CD4-positive, alpha-beta T cell treated with Interleukin-6 for 4 hours (primary cell): Measurements from ENCODE around the gene SLC9A8.

Experiments
- DNase-seq: peaks from one replicate; pipeline ENCODE4 v3.0.0-alpha.2; 2020; ENCODE audit warnings: mixed read lengths

SLC9A8 gene

DNA sequence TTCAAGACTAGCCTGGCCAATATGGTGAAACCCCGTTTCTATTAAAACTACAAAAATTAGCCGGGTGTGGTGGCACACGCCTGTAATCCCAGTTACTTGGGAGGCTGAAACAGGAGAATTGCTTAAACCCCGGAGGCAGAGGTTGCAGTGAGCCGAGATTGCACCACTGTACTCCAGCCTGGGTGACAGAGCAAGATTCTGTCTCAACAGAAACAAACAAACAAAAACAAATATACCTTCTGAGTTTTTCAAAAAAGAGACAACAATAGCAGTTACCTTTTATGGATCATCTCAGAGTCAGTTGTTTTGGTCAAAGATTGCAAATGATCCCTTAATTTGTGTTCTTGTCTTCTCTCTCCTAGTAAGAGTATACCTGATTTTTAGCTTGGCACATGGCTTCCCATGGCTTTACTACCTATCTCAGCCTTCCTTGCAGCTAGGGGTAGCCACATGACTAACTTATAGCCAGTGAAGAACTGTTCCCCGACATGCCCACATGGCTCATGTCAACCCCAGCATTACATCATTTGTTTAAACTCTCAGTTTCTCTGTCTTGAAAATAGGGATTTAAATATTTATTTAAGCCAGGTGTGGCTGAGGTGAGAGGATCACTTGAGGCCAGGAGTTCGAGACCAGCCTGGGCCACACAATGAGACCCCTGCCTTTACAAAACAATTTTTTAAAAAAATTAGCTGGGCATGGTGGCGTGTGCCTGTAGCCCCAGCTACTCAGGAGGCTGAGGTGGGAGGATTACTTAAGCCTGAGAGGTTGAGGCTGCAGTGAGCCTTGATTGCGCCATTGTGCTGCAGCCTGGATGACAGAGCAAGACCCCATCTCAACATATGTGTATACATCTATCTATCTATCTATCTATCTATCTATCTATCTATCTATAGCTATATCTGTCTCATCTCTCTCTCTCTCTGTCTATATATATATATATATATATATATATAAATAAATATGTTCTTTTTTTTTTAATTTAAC, 25.0 kb upstream of the SLC9A8 start:
- no peak for DNase-seq

- no peak for DNase-seq
Observed at GRCh38 chr20:49790077-49790798, 22.4 kb upstream of the SLC9A8 start.

- no peak for DNase-seq
Observed at GRCh38 chr20:49791165-49791564, 21.5 kb upstream of the SLC9A8 start.

GRCh38 chr20:49792006-49792405, 20.6 kb upstream of the SLC9A8 start:
- no peak for DNase-seq

- DNase-seq = no peak
Observed at GRCh38 chr20:49792611-49793010, 20.0 kb upstream of the SLC9A8 start.

GRCh38 chr20:49794336-49795134, 18.1 kb upstream of the SLC9A8 start:
- no peak for DNase-seq

- DNase-seq = no peak
Observed at GRCh38 chr20:49795135-49795424, 17.5 kb upstream of the SLC9A8 start.

DNA sequence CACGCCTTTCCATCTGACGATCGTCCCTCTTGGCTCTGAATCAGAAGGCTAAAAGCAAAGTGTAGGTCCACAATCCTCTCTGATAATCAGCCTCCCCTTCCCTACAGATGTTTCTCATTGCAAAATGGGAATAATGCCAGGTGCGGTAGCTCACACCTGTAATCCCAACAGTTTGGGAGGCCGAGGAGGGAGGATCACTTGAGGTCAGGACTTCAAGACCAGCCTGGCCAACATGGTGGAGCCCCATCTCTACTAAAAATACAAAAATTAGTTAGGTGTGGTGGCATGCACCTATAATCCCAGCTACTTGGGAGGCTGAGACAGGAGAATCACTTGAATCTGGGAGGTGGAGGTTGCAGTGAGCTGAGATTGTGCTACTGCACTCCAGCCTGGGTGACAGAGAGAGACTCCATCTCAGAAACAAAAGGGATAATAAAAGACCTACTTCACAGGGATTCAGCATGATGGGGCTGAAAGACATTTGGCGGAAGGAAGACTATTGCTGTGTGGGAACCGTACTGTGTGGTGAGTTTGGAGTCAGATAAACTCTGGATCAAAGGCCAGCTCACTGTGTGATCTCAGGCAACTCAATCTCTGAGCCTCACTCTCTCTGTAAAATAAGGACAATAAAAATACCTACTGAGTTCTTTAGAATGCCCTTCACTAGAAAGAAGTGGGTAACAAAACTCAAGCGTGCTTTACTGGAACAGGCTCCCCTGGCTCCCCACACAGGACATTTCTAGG, 15.9 kb upstream of the SLC9A8 start:
- no peak for DNase-seq

- DNase-seq = no peak
Observed at GRCh38 chr20:49797344-49797615, 15.3 kb upstream of the SLC9A8 start.

DNA sequence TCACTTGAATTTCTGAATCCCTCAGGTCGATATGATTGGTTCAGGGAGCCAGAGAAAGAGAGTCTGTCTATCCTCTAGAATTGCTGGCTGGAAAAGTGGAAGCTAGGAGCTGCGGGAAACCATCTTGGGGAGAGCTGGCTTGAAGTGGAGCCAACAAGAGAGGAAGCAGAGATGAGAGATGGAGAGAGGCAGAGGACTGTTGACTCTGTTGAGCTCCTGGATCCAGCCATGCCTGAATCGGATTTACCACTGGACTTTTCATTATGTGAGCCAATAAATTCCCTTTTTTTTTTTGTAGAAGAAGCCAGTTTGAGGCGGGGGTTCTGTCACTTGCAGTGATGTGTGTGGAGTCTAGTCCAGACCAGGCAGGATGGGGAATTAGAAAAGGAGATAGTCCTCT, 13.9 kb upstream of the SLC9A8 start:
- no peak for DNase-seq

DNA sequence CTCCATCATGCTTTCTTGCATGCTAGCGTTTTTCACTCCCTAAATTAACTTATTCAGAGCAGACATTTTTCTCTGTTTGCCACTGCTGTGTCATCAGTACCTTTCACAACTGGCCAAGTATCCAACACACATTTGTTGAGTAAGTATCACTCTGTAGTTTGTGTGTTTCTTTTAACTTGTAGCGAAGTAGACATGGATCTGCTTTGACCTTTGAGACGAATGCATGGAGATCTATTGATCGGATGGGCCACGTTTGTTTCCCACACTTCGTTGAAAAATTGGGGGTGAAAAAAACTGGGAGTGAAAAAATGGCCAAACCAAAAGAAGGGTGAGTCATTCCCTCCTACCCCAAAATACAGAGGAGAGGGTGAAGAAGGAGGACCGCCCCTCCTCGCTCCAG, 12.9 kb upstream of the SLC9A8 start:
- no peak for DNase-seq

GRCh38 chr20:49803418-49803817, 9.2 kb upstream of the SLC9A8 start:
- no peak for DNase-seq

- no peak for DNase-seq
Observed at GRCh38 chr20:49804364-49804763, 8.3 kb upstream of the SLC9A8 start.

DNA sequence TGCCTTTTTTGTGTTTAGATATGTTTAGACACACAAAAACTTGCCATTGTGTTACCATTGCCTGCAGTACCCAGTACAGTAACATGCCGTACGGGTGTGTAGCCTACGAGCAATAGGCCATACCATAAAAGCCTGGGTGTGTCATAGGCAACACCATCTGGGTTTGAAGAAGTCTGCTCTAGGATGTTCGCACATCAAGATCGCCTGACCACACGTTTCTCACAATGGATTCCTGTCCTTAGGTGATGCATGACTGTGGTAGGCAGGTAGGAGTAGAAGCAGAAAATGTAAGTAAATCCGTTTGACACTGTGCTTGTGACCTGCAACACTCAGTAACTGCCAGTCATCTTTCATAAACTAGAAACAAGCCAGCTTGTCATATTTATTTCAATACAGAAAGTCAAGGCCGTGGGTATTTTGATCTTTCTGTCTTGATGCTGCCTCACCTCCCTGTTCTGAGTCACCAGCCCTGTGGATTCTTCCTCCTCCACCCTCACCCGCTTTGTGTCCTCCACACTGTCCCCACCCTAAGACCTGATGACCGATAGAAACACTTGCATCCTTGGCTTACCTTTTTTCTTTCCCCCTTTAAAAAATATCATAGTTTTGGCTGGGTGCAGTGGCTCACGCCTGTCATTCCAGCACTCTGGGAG, 7.3 kb upstream of the SLC9A8 start:
- peak; percentile 22 for DNase-seq

DNA sequence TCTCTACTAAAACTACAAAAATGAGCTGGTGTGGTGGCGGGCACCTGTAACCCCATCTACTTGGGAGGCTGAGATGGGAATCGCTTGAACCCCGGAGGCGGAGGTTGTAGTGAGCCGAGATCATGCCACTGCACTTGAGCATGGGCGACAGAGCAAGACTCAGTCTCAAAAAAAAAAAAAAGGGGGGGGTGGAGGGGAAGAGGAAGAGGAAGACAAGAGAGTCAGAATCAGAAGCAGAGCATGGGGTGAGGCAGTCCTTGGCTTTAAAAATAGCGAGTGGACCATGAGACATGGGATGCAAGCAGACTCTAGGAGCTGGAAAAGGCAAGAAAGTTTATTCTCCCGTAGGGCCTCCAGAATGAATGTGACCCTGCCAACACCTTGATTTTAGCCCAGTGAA, 3.9 kb upstream of the SLC9A8 start:
- DNase-seq = no peak

DNA sequence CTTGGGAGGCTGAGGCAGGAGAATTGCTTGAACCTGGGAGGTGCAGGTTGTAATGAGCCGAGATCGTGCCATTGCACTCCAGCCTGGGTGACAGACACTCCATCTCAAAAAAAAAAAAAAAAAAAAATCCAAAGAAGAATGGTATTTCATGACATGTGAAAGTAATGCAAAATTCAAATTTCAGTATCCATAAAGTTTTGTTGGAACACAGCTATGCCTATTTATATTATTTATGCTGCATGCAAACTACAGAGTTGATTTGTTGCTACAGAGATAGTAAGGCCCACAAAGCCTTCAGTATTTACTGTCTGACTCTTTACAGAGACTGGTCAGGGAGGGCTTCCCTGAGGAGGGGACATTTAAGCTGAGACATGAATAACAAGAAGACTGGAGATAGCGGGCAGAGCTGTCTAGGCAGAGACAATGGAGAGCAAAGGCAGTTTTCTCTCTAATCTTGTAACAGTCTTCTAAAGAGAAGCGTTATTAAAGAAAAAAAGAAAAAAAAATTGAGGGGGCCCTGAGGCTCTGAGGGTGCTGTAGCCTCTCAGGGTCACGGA, 2.7 kb upstream of the SLC9A8 start:
- DNase-seq = no peak

GRCh38 chr20:49810491-49811190, 2.0 kb upstream of the SLC9A8 start:
- no peak for DNase-seq

DNA sequence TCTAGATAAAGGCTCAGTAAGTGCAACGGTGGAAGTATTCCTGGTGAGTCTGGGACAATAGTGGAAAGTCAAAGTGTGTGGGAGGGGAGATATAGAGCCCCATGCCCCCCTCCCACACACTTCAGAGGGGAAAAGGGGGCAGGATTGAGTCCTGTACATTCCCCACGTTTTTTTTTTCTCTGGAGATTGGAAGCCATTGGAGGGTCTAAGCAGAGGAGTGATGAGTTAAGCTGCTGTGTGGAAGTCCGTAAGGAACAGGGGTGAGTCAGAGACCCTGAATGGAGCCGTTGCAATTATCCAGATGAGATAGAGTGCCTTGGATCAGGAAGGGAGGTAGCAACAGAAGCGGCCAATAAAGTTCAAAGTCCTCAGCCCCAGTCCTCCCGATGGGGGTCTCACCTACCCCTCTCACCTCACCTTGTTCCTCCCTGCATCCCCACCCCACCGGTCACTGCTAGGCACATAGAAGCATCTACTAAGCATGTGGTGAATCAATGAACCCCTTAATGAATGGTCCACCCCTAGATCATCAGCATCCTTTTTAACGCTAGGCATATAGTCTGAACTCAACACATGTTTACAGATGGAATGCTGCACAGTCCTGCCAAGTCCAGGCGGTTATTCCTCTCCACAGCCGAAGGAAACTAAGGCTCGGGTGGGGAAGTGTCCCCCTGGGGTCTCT, 662 bp upstream of the SLC9A8 start:
- DNase-seq = no peak

- DNase-seq = no peak
Observed at GRCh38 chr20:49813305-49813974, 812 bp downstream of the SLC9A8 start.

GRCh38 chr20:49814057-49814694, 1.5 kb downstream of the SLC9A8 start:
- no peak for DNase-seq
